Measurements from ENCODE around the gene ARHGAP18. TPM values are rescaled to one million over a fixed set of nuclear protein-coding genes. Genes with fewer than 3 reads are reported as not detected.

ARHGAP18 gene
- total RNA-seq, 6 experiments from 2014 or later: 2.2 to 8.0 (median 2.9) TPM

GRCh38 chr6:129596522-129596921 lies 113.5 kb downstream of the ARHGAP18 start:
- peaks cover 0 to 37% (median 11%) of the 10 kb centered on the region in 4 donors for H3K4me1 ChIP-seq
- intact Hi-C loops (cut with DNase I): no loop called here
- H3K9me3 ChIP-seq: no peaks in the 10 kb centered on the region
- no peak overlapping the region for H3K27ac ChIP-seq
- no peaks in the 10 kb centered on the region for H3K36me3 ChIP-seq
- WGBS (ENCODE audit: insufficient coverage, low coverage, low lambda C conversion rate, missing lambda C conversion rate): 75% methylated on average over 1 of the region's 1 CpG
- DNase-seq: no peak
- no peaks in the 10 kb centered on the region for H3K27me3 ChIP-seq
- TF ChIP-seq POLR2A (IDR thresholded peaks at IDR 0.05) (no peak), CTCF (IDR thresholded peaks at IDR 0.05) (no peak)
- H3K4me3 ChIP-seq: no peak overlapping the region
- no peak for ATAC-seq

- intact Hi-C loops (cut with DNase I): no loop called here
- no peaks in the 10 kb centered on the region for H3K9me3 ChIP-seq
- no peak overlapping the region for H3K4me3 ChIP-seq
- H3K36me3 ChIP-seq: no peaks in the 10 kb centered on the region
- TF ChIP-seq POLR2A (IDR thresholded peaks at IDR 0.05): no peak
- TF ChIP-seq CTCF (IDR thresholded peaks at IDR 0.05): no peak
- ATAC-seq (peak; percentile 84 to 95 (median 90)), DNase-seq (peak in 2 of 3 donors; percentile 28 to 80)
- H3K4me1 ChIP-seq: peaks cover 0 to 37% (median 11%) of the 10 kb centered on the region in 4 donors
- H3K27me3 ChIP-seq: no peaks in the 10 kb centered on the region
- peak overlapping the region in 1 of 3 donors; percentile 61 for H3K27ac ChIP-seq
- WGBS (ENCODE audit: insufficient coverage, low coverage, low lambda C conversion rate, missing lambda C conversion rate): 26% methylated on average over 3 of the region's 3 CpGs
Measured at GRCh38 chr6:129593233-129593564, 116.8 kb downstream of the ARHGAP18 start.

GRCh38 chr6:129592516-129593232 lies 117.3 kb downstream of the ARHGAP18 start:
- TF ChIP-seq CTCF (IDR thresholded peaks at IDR 0.05) (no peak), POLR2A (IDR thresholded peaks at IDR 0.05) (no peak)
- peaks cover 0 to 37% (median 11%) of the 10 kb centered on the region in 4 donors for H3K4me1 ChIP-seq
- H3K4me3 ChIP-seq: no peak overlapping the region
- intact Hi-C loops (cut with DNase I): no loop called here
- 75% methylated on average over 6 of the region's 6 CpGs for WGBS (ENCODE audit: insufficient coverage, low coverage, low lambda C conversion rate, missing lambda C conversion rate)
- no peak for ATAC-seq
- H3K9me3 ChIP-seq: no peaks in the 10 kb centered on the region
- H3K27me3 ChIP-seq: no peaks in the 10 kb centered on the region
- DNase-seq: no peak
- H3K36me3 ChIP-seq: no peaks in the 10 kb centered on the region
- H3K27ac ChIP-seq: no peak overlapping the region

GRCh38 chr6:129590408-129591022 lies 119.5 kb downstream of the ARHGAP18 start:
- 84% methylated on average over 3 of the region's 4 CpGs for whole genome bisulfite sequencing (ENCODE audit: insufficient coverage, low coverage, low lambda C conversion rate, missing lambda C conversion rate)
- no peak overlapping the region for H3K4me3 ChIP-seq
- ATAC-seq (no peak), DNase-seq (no peak)
- TF ChIP-seq CTCF (IDR thresholded peaks at IDR 0.05): no peak
- no peak for TF ChIP-seq POLR2A (IDR thresholded peaks at IDR 0.05)
- intact Hi-C loops (cut with DNase I): no loop called here
- no peak overlapping the region for H3K27ac ChIP-seq
- H3K36me3 ChIP-seq: no peaks in the 10 kb centered on the region
- peaks cover 0 to 17% (median 3%) of the 10 kb centered on the region in 4 donors for H3K4me1 ChIP-seq
- no peaks in the 10 kb centered on the region for H3K27me3 ChIP-seq
- no peaks in the 10 kb centered on the region for H3K9me3 ChIP-seq
